Inflammatory macrophage (primary cell): Measurements from ENCODE around the gene SPIRE2.
"Not testable (repeated sequence)": the region's sequence is repeated elsewhere in the genome, so short reads cannot be mapped to it uniquely, and the experiment has no call there.

Source experiments
- DNase-seq, 2 donors: peaks; one replicate each; pipeline ENCODE4 v3.0.0-alpha.2; 2020 to 2022

SPIRE2 gene

GRCh38 chr16:89808475-89808874, 19.8 kb upstream of the SPIRE2 start:
- DNase-seq, result peak; percentile 86 to 92

GRCh38 chr16:89811321-89811720, 17.0 kb upstream of the SPIRE2 start:
- DNase-seq, result no peak

- peak in 1 of 2 donors; percentile 31 for DNase-seq
These were observed 12.5 kb upstream of the SPIRE2 start for GRCh38 chr16:89815639-89816348.

GRCh38 chr16:89818851-89819403, 9.3 kb upstream of the SPIRE2 start:
- not testable (repeated sequence) for DNase-seq

GRCh38 chr16:89819448-89819847, 8.8 kb upstream of the SPIRE2 start:
- not testable (repeated sequence) for DNase-seq

GRCh38 chr16:89821438-89822187, 6.7 kb upstream of the SPIRE2 start:
- DNase-seq, result no peak

GRCh38 chr16:89822188-89823086, 5.8 kb upstream of the SPIRE2 start:
- DNase-seq, result no peak

GRCh38 chr16:89823087-89823823, 5.0 kb upstream of the SPIRE2 start:
- DNase-seq, result no peak

GRCh38 chr16:89823824-89824148, 4.5 kb upstream of the SPIRE2 start:
- DNase-seq, result not testable (repeated sequence)

- DNase-seq, result no peak
These were observed 1.5 kb upstream of the SPIRE2 start for GRCh38 chr16:89826531-89827382.

GRCh38 chr16:89827383-89828198, 684 bp upstream of the SPIRE2 start:
- DNase-seq, result peak; percentile 3 to 20

GRCh38 chr16:89828870-89829629, 775 bp downstream of the SPIRE2 start:
- DNase-seq, result no peak

- DNase-seq, result no peak
These were observed 1.6 kb downstream of the SPIRE2 start for GRCh38 chr16:89829630-89830437.

- no peak for DNase-seq
These were observed 3.6 kb downstream of the SPIRE2 start for GRCh38 chr16:89831810-89832328.

- not testable (repeated sequence) for DNase-seq
These were observed 5.5 kb downstream of the SPIRE2 start for GRCh38 chr16:89833664-89834363.

GRCh38 chr16:89834813-89835363, 6.6 kb downstream of the SPIRE2 start:
- not testable (repeated sequence) for DNase-seq

GRCh38 chr16:89836484-89836883, 8.2 kb downstream of the SPIRE2 start:
- not testable (repeated sequence) for DNase-seq
